Mesodermal cell (in vitro differentiated cells): ENCODE data around the gene KLK4. TPM values are rescaled to one million over a fixed set of nuclear protein-coding genes. Genes with fewer than 3 reads are reported as not detected.

Experiments
- H3K27ac ChIP-seq: 2 replicates; pipeline ENCODE4 v1.7.0; 2013; ENCODE audit warnings: mild to moderate bottlenecking, low read depth, low read length, moderate library complexity; ENCODE audit not compliant: severe bottlenecking
- H3K36me3 ChIP-seq: 2 replicates; pipeline ENCODE4 v1.7.1; 2013; ENCODE audit warnings: mild to moderate bottlenecking, low read length, moderate library complexity; ENCODE audit not compliant: control insufficient read depth, insufficient read depth
- H3K4me1 ChIP-seq: one replicate; pipeline ENCODE4 v1.7.1; 2013; ENCODE audit warnings: mild to moderate bottlenecking, low read length; ENCODE audit not compliant: insufficient read depth, control insufficient read depth, poor library complexity, severe bottlenecking
- H3K4me3 ChIP-seq: 2 replicates; pipeline ENCODE4 v1.7.0; 2013; ENCODE audit warnings: low read length, control low read depth, mild to moderate bottlenecking; ENCODE audit not compliant: insufficient read depth, poor library complexity, severe bottlenecking; ENCODE audit errors: extremely low read depth
- H3K9me3 ChIP-seq: 2 replicates; pipeline ENCODE4 v1.7.1; 2013; ENCODE audit warnings: mild to moderate bottlenecking, low read length, moderate library complexity; ENCODE audit not compliant: control insufficient read depth
- WGBS, 2 experiments: methylation state at CpG; one replicate each; pipeline ENCODE4 v1.1.5; 2013; ENCODE audit warnings: missing lambda C conversion rate in 2 of 2; ENCODE audit not compliant: insufficient coverage in 2 of 2; 5-methylcytosine and 5-hydroxymethylcytosine counted together
- polyA plus RNA-seq, 2 experiments: library from polyadenylated mRNA; stranded (reverse); fragments of 50-300 nt; gene quantifications; one replicate each; pipeline ENCODE4 v1.2.3, GENCODE V29; 2013

Gene KLK4
- polyA plus RNA-seq (2013, experiment 1 of 2), result not detected
- not detected for polyA plus RNA-seq (2013, experiment 2 of 2)

GRCh38 chr19:50911206-50912101 lies at the start of gene KLK4:
Gene KLK4 (minus strand): TSS chr19:50911395. CDS start chr19:50910738, 657 bp downstream.
- WGBS, 2 experiments, result 75 to 81% methylated on average over 8 of the region's 9 CpGs
- Histone ChIP-seq H3K4me1 (no peaks in the 10 kb centered on the region), H3K9me3 (no peaks in the 10 kb centered on the region), H3K27ac (no peak within 1 kb of the TSS), H3K4me3 (no peak within 1 kb of the TSS), H3K36me3 (no peaks in the 10 kb centered on the region)

- 42 to 64% methylated on average over 4 to 6 of the region's 9 CpGs for WGBS, 2 experiments
- H3K4me1 ChIP-seq, result no peaks in the 10 kb centered on the region
- H3K9me3 ChIP-seq, result no peaks in the 10 kb centered on the region
- H3K4me3 ChIP-seq, result no peak overlapping the region
- no peak overlapping the region for H3K27ac ChIP-seq
- H3K36me3 ChIP-seq, result no peaks in the 10 kb centered on the region
Observed at GRCh38 chr19:50959731-50960500, 48.7 kb upstream of the KLK4 start.

- H3K9me3 ChIP-seq, result no peaks in the 10 kb centered on the region
- H3K4me3 ChIP-seq, result no peak overlapping the region
- no peak overlapping the region for H3K27ac ChIP-seq
- H3K36me3 ChIP-seq, result no peaks in the 10 kb centered on the region
- 83 to 84% methylated on average over 8 of the region's 8 CpGs for WGBS, 2 experiments
- H3K4me1 ChIP-seq, result no peaks in the 10 kb centered on the region
Observed at GRCh38 chr19:50957587-50957986, 46.4 kb upstream of the KLK4 start.

- Histone ChIP-seq H3K36me3 (no peaks in the 10 kb centered on the region), H3K4me1 (no peaks in the 10 kb centered on the region), H3K9me3 (no peaks in the 10 kb centered on the region), H3K4me3 (no peak within 1 kb of the TSS), H3K27ac (no peak within 1 kb of the TSS)
- WGBS, 2 experiments, result 38 to 50% methylated on average over 4 of the region's 7 CpGs
Observed at GRCh38 chr19:50952910-50953309, 41.7 kb upstream of the KLK4 start, which contains the start of gene KLK5. Gene KLK5 (minus strand): TSS chr19:50953038. CDS start chr19:50952657, 381 bp downstream.

- Histone ChIP-seq H3K36me3 (no peaks in the 10 kb centered on the region), H3K9me3 (no peaks in the 10 kb centered on the region), H3K4me1 (no peaks in the 10 kb centered on the region), H3K4me3 (no peak overlapping the region), H3K27ac (no peak overlapping the region)
- WGBS, 2 experiments, result 91 to 92% methylated on average over 13 to 19 of the region's 19 CpGs
Observed at GRCh38 chr19:50949861-50950260, 38.7 kb upstream of the KLK4 start.

- Histone ChIP-seq H3K36me3 (no peaks in the 10 kb centered on the region), H3K27ac (no peak overlapping the region), H3K4me1 (no peaks in the 10 kb centered on the region), H3K9me3 (no peaks in the 10 kb centered on the region), H3K4me3 (no peak overlapping the region)
- 54 to 58% methylated on average over 4 of the region's 4 CpGs for WGBS, 2 experiments
Observed at GRCh38 chr19:50947123-50947522, 35.9 kb upstream of the KLK4 start.

GRCh38 chr19:50944795-50945194 lies 33.6 kb upstream of the KLK4 start:
- Histone ChIP-seq H3K4me3 (no peak overlapping the region), H3K9me3 (no peaks in the 10 kb centered on the region), H3K36me3 (no peaks in the 10 kb centered on the region), H3K4me1 (no peaks in the 10 kb centered on the region), H3K27ac (no peak overlapping the region)
- 68 to 71% methylated on average over 4 of the region's 4 CpGs for WGBS, 2 experiments

GRCh38 chr19:50943074-50943828 lies 32.1 kb upstream of the KLK4 start:
- WGBS, 2 experiments, result 79 to 86% methylated on average over 6 to 9 of the region's 10 CpGs
- H3K4me3 ChIP-seq, result no peak overlapping the region

GRCh38 chr19:50939596-50939995 lies 28.4 kb upstream of the KLK4 start:
- no peak overlapping the region for H3K27ac ChIP-seq
- H3K36me3 ChIP-seq, result no peaks in the 10 kb centered on the region
- no peaks in the 10 kb centered on the region for H3K4me1 ChIP-seq
- 50% methylated on average over 1 of the region's 2 CpGs; no CpG with 5 or more reads in 1 of the 2 experiments for WGBS, 2 experiments
- H3K9me3 ChIP-seq, result no peaks in the 10 kb centered on the region
- no peak overlapping the region for H3K4me3 ChIP-seq

More at GRCh38 chr19:50943074-50943828, 32.1 kb upstream of the KLK4 start:
- Histone ChIP-seq H3K9me3 (no peaks in the 10 kb centered on the region), H3K4me1 (no peaks in the 10 kb centered on the region), H3K36me3 (no peaks in the 10 kb centered on the region), H3K27ac (no peak overlapping the region)

GRCh38 chr19:50933640-50934039 lies 22.4 kb upstream of the KLK4 start:
- no peak overlapping the region for H3K4me3 ChIP-seq
- 91 to 97% methylated on average over 6 to 7 of the region's 8 CpGs for WGBS, 2 experiments
- H3K9me3 ChIP-seq, result no peaks in the 10 kb centered on the region
- no peaks in the 10 kb centered on the region for H3K36me3 ChIP-seq
- no peak overlapping the region for H3K27ac ChIP-seq
- H3K4me1 ChIP-seq, result no peaks in the 10 kb centered on the region
